Measurements from ENCODE around the gene TMTC1.

Gene TMTC1

GRCh38 chr12:29733501-29733900 is 50.2 kb downstream of the TMTC1 start:
- no peak for TF ChIP-seq CREB5 (CRISPR knock-in tag; IDR thresholded peaks at IDR 0.05; ENCODE audit: low read depth)
- TF ChIP-seq TSHZ2 (CRISPR knock-in tag; IDR thresholded peaks at IDR 0.05) = no peak
- TF ChIP-seq ZFP3 (CRISPR knock-in tag; IDR thresholded peaks at IDR 0.05) = no peak
- TF ChIP-seq TCF4 (CRISPR knock-in tag; IDR thresholded peaks at IDR 0.05; ENCODE audit: borderline replicate concordance) = no peak
- TF ChIP-seq BACH2 (CRISPR knock-in tag; IDR thresholded peaks at IDR 0.05; ENCODE audit: borderline replicate concordance) = no peak
- no peak for TF ChIP-seq ZNF565 (CRISPR knock-in tag; conservative IDR thresholded peaks at IDR 0.05; ENCODE audit: low read depth)
- no peak for TF ChIP-seq ZFP30 (CRISPR knock-in tag; IDR thresholded peaks at IDR 0.05)
- TF ChIP-seq SNAI2 (CRISPR knock-in tag; IDR thresholded peaks at IDR 0.05) = no peak
- TF ChIP-seq OSR1 (CRISPR knock-in tag; IDR thresholded peaks at IDR 0.05) = no peak
- TF ChIP-seq CSRNP3 (CRISPR knock-in tag; IDR thresholded peaks at IDR 0.05) = no peak
- TF ChIP-seq ARNTL (CRISPR knock-in tag; IDR thresholded peaks at IDR 0.05; ENCODE audit: borderline replicate concordance, low read depth) = no peak
- no peak for TF ChIP-seq GLIS3 (CRISPR knock-in tag; IDR thresholded peaks at IDR 0.05)
- TF ChIP-seq ZNF70 (CRISPR knock-in tag; IDR thresholded peaks at IDR 0.05) = no peak
- TF ChIP-seq ISL1 (CRISPR knock-in tag; IDR thresholded peaks at IDR 0.05) = no peak
- TF ChIP-seq CSDC2 (CRISPR knock-in tag; IDR thresholded peaks at IDR 0.05) = no peak
- no peak for ATAC-seq

- ATAC-seq = no peak
Observed at GRCh38 chr12:29733060-29733459, 50.7 kb downstream of the TMTC1 start.

GRCh38 chr12:29732593-29732992 is 51.1 kb downstream of the TMTC1 start:
- no peak for ATAC-seq
- no peak for TF ChIP-seq POU6F1 (CRISPR knock-in tag; IDR thresholded peaks at IDR 0.05; ENCODE audit: borderline replicate concordance, low read depth)
- no peak for TF ChIP-seq PATZ1 (CRISPR knock-in tag; IDR thresholded peaks at IDR 0.05; ENCODE audit: borderline replicate concordance)
- TF ChIP-seq RARB (CRISPR knock-in tag; IDR thresholded peaks at IDR 0.05) = no peak
- no peak for TF ChIP-seq ZFP30 (CRISPR knock-in tag; IDR thresholded peaks at IDR 0.05)
- no peak for TF ChIP-seq CREB5 (CRISPR knock-in tag; IDR thresholded peaks at IDR 0.05; ENCODE audit: low read depth)
- no peak for TF ChIP-seq BACH2 (CRISPR knock-in tag; IDR thresholded peaks at IDR 0.05; ENCODE audit: borderline replicate concordance)
- no peak for TF ChIP-seq TCF4 (CRISPR knock-in tag; IDR thresholded peaks at IDR 0.05; ENCODE audit: borderline replicate concordance)
- no peak for TF ChIP-seq SNAI2 (CRISPR knock-in tag; IDR thresholded peaks at IDR 0.05)
- no peak for TF ChIP-seq ESRRG (CRISPR knock-in tag; IDR thresholded peaks at IDR 0.05)
- TF ChIP-seq CSDC2 (CRISPR knock-in tag; IDR thresholded peaks at IDR 0.05) = no peak
- no peak for TF ChIP-seq TOX (CRISPR knock-in tag; IDR thresholded peaks at IDR 0.05; ENCODE audit: borderline replicate concordance)
- TF ChIP-seq GLIS3 (CRISPR knock-in tag; IDR thresholded peaks at IDR 0.05) = no peak
- TF ChIP-seq PPARA (CRISPR knock-in tag; IDR thresholded peaks at IDR 0.05; ENCODE audit: borderline replicate concordance) = no peak
- TF ChIP-seq OSR1 (CRISPR knock-in tag; IDR thresholded peaks at IDR 0.05) = no peak
- TF ChIP-seq ZFP3 (CRISPR knock-in tag; IDR thresholded peaks at IDR 0.05) = no peak
- no peak for TF ChIP-seq ZNF565 (CRISPR knock-in tag; conservative IDR thresholded peaks at IDR 0.05; ENCODE audit: low read depth)

More at GRCh38 chr12:29733060-29733459, 50.7 kb downstream of the TMTC1 start:
- no peak for TF ChIP-seq ARNTL (CRISPR knock-in tag; IDR thresholded peaks at IDR 0.05; ENCODE audit: borderline replicate concordance, low read depth)
- TF ChIP-seq RARB (CRISPR knock-in tag; IDR thresholded peaks at IDR 0.05) = no peak
- TF ChIP-seq BACH2 (CRISPR knock-in tag; IDR thresholded peaks at IDR 0.05; ENCODE audit: borderline replicate concordance) = no peak
- no peak for TF ChIP-seq ZNF565 (CRISPR knock-in tag; conservative IDR thresholded peaks at IDR 0.05; ENCODE audit: low read depth)
- no peak for TF ChIP-seq OSR1 (CRISPR knock-in tag; IDR thresholded peaks at IDR 0.05)
- no peak for TF ChIP-seq ZC3H10 (CRISPR knock-in tag; IDR thresholded peaks at IDR 0.05)
- no peak for TF ChIP-seq POU6F1 (CRISPR knock-in tag; IDR thresholded peaks at IDR 0.05; ENCODE audit: borderline replicate concordance, low read depth)
- TF ChIP-seq ZFP3 (CRISPR knock-in tag; IDR thresholded peaks at IDR 0.05) = no peak
- no peak for TF ChIP-seq TOX (CRISPR knock-in tag; IDR thresholded peaks at IDR 0.05; ENCODE audit: borderline replicate concordance)
